ENCODE measurements around the gene PTPRN2. TPM values are rescaled to one million over a fixed set of nuclear protein-coding genes. Genes with fewer than 3 reads are reported as not detected.
"Not testable (repeated sequence)": the region's sequence is repeated elsewhere in the genome, so short reads cannot be mapped to it uniquely, and the experiment has no call there.

The PTPRN2 gene
- total RNA-seq, 4 donors from 2014 or later = 14.9 to 34.3 (median 21.3) TPM

GRCh38 chr7:158430308-158431034 is 157.2 kb downstream of the PTPRN2 start:
- no peak overlapping the region for H3K4me3 ChIP-seq
- no peaks in the 10 kb centered on the region for H3K9me3 ChIP-seq
- no peak overlapping the region for H3K27ac ChIP-seq
- TF ChIP-seq POLR2A (IDR thresholded peaks at IDR 0.05) (no peak), CTCF (IDR thresholded peaks at IDR 0.05) (no peak)
- no peak for DNase-seq
- peaks cover 0 to 14% (median 0%) of the 10 kb centered on the region in 4 donors for H3K4me1 ChIP-seq
- no peaks in the 10 kb centered on the region for H3K36me3 ChIP-seq
- H3K27me3 ChIP-seq = no peaks in the 10 kb centered on the region

- Histone ChIP-seq H3K4me1 (peaks cover 0 to 14% (median 0%) of the 10 kb centered on the region in 4 donors), H3K9me3 (no peaks in the 10 kb centered on the region), H3K27me3 (no peaks in the 10 kb centered on the region), H3K27ac (no peak overlapping the region), H3K36me3 (no peaks in the 10 kb centered on the region), H3K4me3 (no peak overlapping the region)
- no peak for DNase-seq
- TF ChIP-seq CTCF (IDR thresholded peaks at IDR 0.05) (no peak), POLR2A (IDR thresholded peaks at IDR 0.05) (no peak)
These were observed 158.5 kb downstream of the PTPRN2 start for GRCh38 chr7:158428837-158429753.

- Histone ChIP-seq H3K36me3 (no peaks in the 10 kb centered on the region), H3K27me3 (no peaks in the 10 kb centered on the region), H3K9me3 (no peaks in the 10 kb centered on the region), H3K27ac (no peak overlapping the region), H3K4me1 (peaks cover 0 to 14% (median 0%) of the 10 kb centered on the region in 4 donors), H3K4me3 (no peak overlapping the region)
- no peak for TF ChIP-seq POLR2A (IDR thresholded peaks at IDR 0.05)
- TF ChIP-seq CTCF (IDR thresholded peaks at IDR 0.05) = no peak
- DNase-seq = peak in 1 of 3 donors; percentile 34
These were observed 159.3 kb downstream of the PTPRN2 start for GRCh38 chr7:158428131-158428836.

- H3K27me3 ChIP-seq, H3K27ac ChIP-seq, H3K4me3 ChIP-seq, H3K36me3 ChIP-seq, H3K4me1 ChIP-seq, H3K9me3 ChIP-seq, DNase-seq: not testable (repeated sequence)
These were observed 161.9 kb downstream of the PTPRN2 start for GRCh38 chr7:158425676-158426075.

GRCh38 chr7:158424531-158424930 is 163.1 kb downstream of the PTPRN2 start:
- TF ChIP-seq POLR2A (IDR thresholded peaks at IDR 0.05) = no peak
- Histone ChIP-seq H3K36me3 (no peaks in the 10 kb centered on the region), H3K4me3 (no peak overlapping the region)

GRCh38 chr7:158424011-158424410 is 163.6 kb downstream of the PTPRN2 start:
- H3K27ac ChIP-seq = no peak overlapping the region
- TF ChIP-seq CTCF (IDR thresholded peaks at IDR 0.05) (no peak), POLR2A (IDR thresholded peaks at IDR 0.05) (no peak)
- DNase-seq = peak in 1 of 3 donors; percentile 14
- H3K9me3 ChIP-seq = no peaks in the 10 kb centered on the region
- no peaks in the 10 kb centered on the region for H3K36me3 ChIP-seq
- no peak overlapping the region for H3K4me3 ChIP-seq
- H3K4me1 ChIP-seq = no peaks in the 10 kb centered on the region
- H3K27me3 ChIP-seq = no peaks in the 10 kb centered on the region

More at GRCh38 chr7:158424531-158424930, 163.1 kb downstream of the PTPRN2 start:
- DNase-seq = no peak
- no peaks in the 10 kb centered on the region for H3K27me3 ChIP-seq
- no peaks in the 10 kb centered on the region for H3K9me3 ChIP-seq
- H3K27ac ChIP-seq = no peak overlapping the region
- no peaks in the 10 kb centered on the region for H3K4me1 ChIP-seq
